ENCODE measurements around the gene UCK1.

DNA sequence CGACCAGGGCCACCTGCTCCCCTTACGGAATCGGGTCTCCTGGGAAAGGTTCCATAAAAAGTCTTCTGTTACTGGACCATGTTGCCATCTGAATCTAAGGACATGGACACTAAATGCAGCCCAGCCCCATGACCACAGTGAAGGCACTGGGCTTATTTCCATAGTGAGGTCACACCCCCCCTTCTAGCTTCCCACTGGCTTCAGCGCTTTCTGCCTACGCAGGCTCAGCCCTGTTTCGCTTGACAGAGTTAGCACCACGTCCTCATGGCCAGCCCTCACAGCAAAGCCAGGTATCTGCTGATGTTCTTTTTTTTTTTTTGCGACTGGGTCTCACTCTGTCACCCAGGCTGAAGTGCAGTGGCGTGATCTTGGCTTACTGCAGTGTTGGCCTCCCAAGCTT, 14.1 kb downstream of the UCK1 start:
- TF ChIP-seq POLR2A (IDR thresholded peaks at IDR 0.05), result no peak
- no peak for TF ChIP-seq POLR2AphosphoS5 (IDR thresholded peaks at IDR 0.05)

Data from stomach (tissue), 4 donors.